ENCODE measurements around the gene OBSCN. TPM values are rescaled to one million over a fixed set of nuclear protein-coding genes. Genes with fewer than 3 reads are reported as not detected.

The OBSCN gene
- total and polyA plus RNA-seq, 2 donors (not counting 3 experiments of a cell fraction or from before 2014, with no cell fraction given): 1.5 to 2.9 TPM

GRCh38 chr1:228314658-228315483 lies 107.0 kb downstream of the OBSCN start:
- CTCF ChIA-PET: no interaction called here
- POLR2A ChIA-PET: no interaction called here
- dilution Hi-C loops (cut with MboI; ENCODE audit: extremely low pct_ligation_motif_present, low sequenced_read_pairs) (no loop called here), intact Hi-C loops (cut with micrococcal nuclease) (no loop called here)
- Histone ChIP-seq H3K27ac (ENCODE audit: insufficient read depth, low read depth, low read length) (no peak overlapping the region), H4K20me1 (replicated peaks; ENCODE audit: control insufficient read depth, extremely low read depth, insufficient read depth, low read length) (no peaks in the 10 kb centered on the region), H3K27me3 (ENCODE audit: control insufficient read depth in 2 of 2, insufficient read depth in 2 of 2, low read length in 2 of 2) (no peaks in the 10 kb centered on the region), H3K9me3 (replicated peaks; ENCODE audit: control insufficient read depth, insufficient read depth, low read length) (no peaks in the 10 kb centered on the region), H3K9me1 (replicated peaks; ENCODE audit: control insufficient read depth, extremely low read depth, insufficient read depth, low read length) (no peaks in the 10 kb centered on the region), H3K36me3 (ENCODE audit: control insufficient read depth in 2 of 2, extremely low read depth in 1 of 2, insufficient read depth in 2 of 2, low read length in 2 of 2) (no peaks in the 10 kb centered on the region), H3K4me3 (replicated peaks in 1 of 3; ENCODE audit: insufficient read depth in 1 of 3, low read depth in 1 of 3, low read length in 3 of 3) (no peak overlapping the region), H3K79me2 (ENCODE audit: control insufficient read depth, insufficient read depth, low read length) (no peaks in the 10 kb centered on the region), H2AFZ (ENCODE audit: low read depth, low read length) (no peak overlapping the region), H3K4me1 (ENCODE audit: control insufficient read depth, extremely low read depth, insufficient read depth, low read length) (no peaks in the 10 kb centered on the region), H3K4me2 (ENCODE audit: insufficient read depth, low read length) (no peak overlapping the region), H3K9ac (replicated peaks; ENCODE audit: extremely low read depth, insufficient read depth, low read length) (no peak overlapping the region)
- DNase-seq (ENCODE audit: low read depth, low spot score): no peak
- FAIRE-seq: no peak
- no TSS peak for BruUV-seq (replicated peaks)
- TF ChIP-seq JUN (IDR thresholded peaks at IDR 0.05; ENCODE audit: borderline replicate concordance, insufficient read depth, insufficient read length, low read depth) (no peak), EZH2 (IDR thresholded peaks at IDR 0.05; ENCODE audit: borderline replicate concordance, low read depth, low read length, severe bottlenecking) (no peak), CTCF (IDR thresholded peaks at IDR 0.05; ENCODE audit: extremely low read depth in 1 of 2, insufficient read depth in 1 of 2, low read depth in 1 of 2, low read length in 2 of 2) (no peak), MAX (IDR thresholded peaks at IDR 0.05; ENCODE audit: insufficient read depth, insufficient read length) (no peak), POLR2A (IDR thresholded peaks at IDR 0.05; ENCODE audit: low read depth, low read length) (no peak), MYC (IDR thresholded peaks at IDR 0.05; ENCODE audit: low read depth, low read length) (no peak), POLR2AphosphoS5 (IDR thresholded peaks at IDR 0.05; ENCODE audit: insufficient read depth, low read depth, low read length) (no peak), GATA2 (IDR thresholded peaks at IDR 0.05; ENCODE audit: insufficient read depth, insufficient read length, low read depth, low read length) (no peak), FOS (IDR thresholded peaks at IDR 0.05; ENCODE audit: borderline replicate concordance, insufficient read depth, low read length) (no peak)
